SK-N-SH (cell line): ENCODE measurements around the gene TBRG4. TPM values are rescaled to one million over a fixed set of nuclear protein-coding genes. Genes with fewer than 3 reads are reported as not detected.

Source experiments
- CTCF ChIA-PET: fragments of 300-600, 350-600 bp; formaldehyde crosslinking; extraction: SDS; loops from one replicate; lab custom pipeline; 2021; lab: Yijun Ruan, JAX
- POLR2A ChIA-PET: fragments of 350-600 bp; sonication (Branson Sonifier 250); formaldehyde crosslinking; extraction: SDS; loops from one replicate; lab custom pipeline; 2020; ENCODE audit warnings: antibody characterized with exemption, inconsistent platforms; lab: Yijun Ruan, JAX
- DNase-seq: peaks from one replicate; pipeline ENCODE4 v3.0.0; 2012
- H2AFZ ChIP-seq: fragments of 200-600 bp; sonication (generic); 2 replicates; pipeline ENCODE4 v1.8.1; 2016; ENCODE audit warnings: antibody characterized with exemption, mild to moderate bottlenecking, low read depth
- H3F3A ChIP-seq: fragments of 200-600 bp; sonication (generic); replicated peaks from 2 replicates; pipeline ENCODE3; 2016; ENCODE audit warnings: antibody characterized with exemption, mild to moderate bottlenecking; ENCODE audit not compliant: insufficient read depth
- H3K27ac ChIP-seq, 2 experiments: fragments of 200-500 bp in 1 of 2; fragments of 200-600 bp in 1 of 2; sonication (Bioruptor generic) in 1 of 2; sonication (generic), shearing (Covaris generic) in 1 of 2; 2 replicates each; pipeline versions ENCODE4 v1.5.1 to v1.6.1; 2014 to 2016; ENCODE audit warnings: low read depth in 2 of 2, inconsistent platforms in 1 of 2, low read length in 1 of 2, mild to moderate bottlenecking in 1 of 2, mixed read lengths in 1 of 2
- H3K27me3 ChIP-seq: fragments of 200-600 bp; sonication (generic), shearing (Covaris generic); 2 replicates; pipeline ENCODE4 v1.6.1; 2016; ENCODE audit warnings: mixed run types; ENCODE audit not compliant: insufficient read depth
- H3K36me3 ChIP-seq, 2 experiments: fragments of 200-500 bp in 1 of 2; fragments of 200-600 bp in 1 of 2; sonication (Bioruptor generic) in 1 of 2; sonication (generic) in 1 of 2; replicated peaks in 1 of 2; 2 replicates each; pipeline versions ENCODE3 to v1.5.1; 2014 to 2016; ENCODE audit warnings: low read length in 1 of 2, mild to moderate bottlenecking in 1 of 2; ENCODE audit not compliant: insufficient read depth in 2 of 2, control insufficient read depth in 1 of 2
- H3K4me1 ChIP-seq, 2 experiments: fragments of 200-500 bp in 1 of 2; fragments of 200-600 bp in 1 of 2; sonication (Bioruptor generic) in 1 of 2; sonication (generic), shearing (Covaris generic) in 1 of 2; 2 replicates each; pipeline versions ENCODE4 v1.5.1 to v1.6.1; 2014 to 2016; ENCODE audit warnings: low read depth in 1 of 2, low read length in 1 of 2, mixed run types in 1 of 2; ENCODE audit not compliant: insufficient read depth in 2 of 2, control insufficient read depth in 1 of 2
- H3K4me2 ChIP-seq: fragments of 200-600 bp; sonication (generic), shearing (Covaris generic); 2 replicates; pipeline ENCODE4 v1.6.1; 2017; ENCODE audit warnings: mixed run types
- H3K4me3 ChIP-seq, 2 experiments: fragments of 200-500 bp in 1 of 2; fragments of 200-600 bp in 1 of 2; sonication (Bioruptor generic) in 1 of 2; sonication (generic), shearing (Covaris generic) in 1 of 2; 2 replicates each; pipeline versions ENCODE4 v1.5.1 to v1.8.1; 2014 to 2016; ENCODE audit warnings: low read depth in 2 of 2, inconsistent platforms in 1 of 2, low read length in 1 of 2, mild to moderate bottlenecking in 1 of 2, mixed read lengths in 1 of 2, moderate library complexity in 1 of 2
- H3K79me2 ChIP-seq: fragments of 200-600 bp; sonication (generic); 2 replicates; pipeline ENCODE4 v1.8.1; 2017; ENCODE audit warnings: mild to moderate bottlenecking; ENCODE audit not compliant: insufficient read depth
- H3K9ac ChIP-seq: fragments of 200-600 bp; sonication (generic); 2 replicates; pipeline ENCODE4 v1.6.1; 2017; ENCODE audit warnings: mixed run types
- H3K9me2 ChIP-seq: fragments of 200-600 bp; sonication (generic); 2 replicates; pipeline ENCODE4 v1.6.1; 2017; ENCODE audit warnings: mixed run types
- H3K9me3 ChIP-seq: fragments of 200-600 bp; sonication (generic); 2 replicates; pipeline ENCODE4 v1.6.1; 2017; ENCODE audit warnings: mixed run types, mild to moderate bottlenecking, moderate library complexity
- H4K20me1 ChIP-seq: fragments of 200-600 bp; sonication (generic); 2 replicates; pipeline ENCODE4 v1.6.1; 2017; ENCODE audit warnings: mild to moderate bottlenecking, mixed run types; ENCODE audit not compliant: insufficient read depth
- CHD2 ChIP-seq: fragments of 150-350 bp; IDR thresholded peaks from 2 replicates; pipeline ENCODE4 v1.6.1; 2018; ENCODE audit warnings: low read length; ENCODE audit not compliant: partially characterized antibody
- EP300 ChIP-seq, 2 experiments: IDR thresholded peaks; 2 replicates each; pipeline versions ENCODE4 v1.4.0 to v1.6.1; 2012; ENCODE audit warnings: borderline replicate concordance in 1 of 2, low read depth in 1 of 2, low read length in 1 of 2
- EZH2phosphoT487 ChIP-seq: fragments of 200-600 bp; sonication (generic); IDR thresholded peaks from 2 replicates; pipeline ENCODE4 v1.6.1; 2017; ENCODE audit warnings: low read depth, mixed run types, mild to moderate bottlenecking, antibody characterized with exemption, moderate library complexity, borderline replicate concordance
- FOSL2 ChIP-seq: IDR thresholded peaks from 2 replicates; pipeline ENCODE4 v1.4.0; 2012; ENCODE audit warnings: low read depth, mild to moderate bottlenecking, moderate library complexity, borderline replicate concordance
- FOXJ3 ChIP-seq: sonication (generic); formaldehyde crosslinking; IDR thresholded peaks from 2 replicates; pipeline ENCODE4 v1.5.1; 2020; ENCODE audit warnings: mild to moderate bottlenecking, missing genetic modification reagents
- FOXM1 ChIP-seq: IDR thresholded peaks from 2 replicates; pipeline ENCODE4 v1.4.0; 2012; ENCODE audit warnings: low read depth, mild to moderate bottlenecking
- GABPA ChIP-seq: IDR thresholded peaks from 2 replicates; pipeline ENCODE4 v1.4.0; 2012; ENCODE audit warnings: low read depth, mild to moderate bottlenecking
- GATA2 ChIP-seq: sonication (generic); formaldehyde crosslinking; IDR thresholded peaks from 2 replicates; pipeline ENCODE4 v1.5.0; 2020; ENCODE audit warnings: mild to moderate bottlenecking, missing genetic modification reagents
- MXI1 ChIP-seq: IDR thresholded peaks from 2 replicates; pipeline ENCODE4 v1.6.1; 2012; ENCODE audit warnings: mild to moderate bottlenecking, low read depth, low read length, improper control_type of control experiment
- NRF1 ChIP-seq: IDR thresholded peaks from 2 replicates; pipeline ENCODE4 v1.6.1; 2012; ENCODE audit warnings: low read depth, mild to moderate bottlenecking, low read length
- RAD21 ChIP-seq: IDR thresholded peaks from 2 replicates; pipeline ENCODE4 v1.6.1; 2012; ENCODE audit warnings: mild to moderate bottlenecking, low read length
- RFX5 ChIP-seq: IDR thresholded peaks from 2 replicates; pipeline ENCODE4 v1.6.1; 2012; ENCODE audit warnings: mild to moderate bottlenecking, improper control_type of control experiment, low read length
- RXRA ChIP-seq: IDR thresholded peaks from 2 replicates; pipeline ENCODE4 v1.4.0; 2012; ENCODE audit warnings: low read depth, mild to moderate bottlenecking, borderline replicate concordance
- SMC3 ChIP-seq: IDR thresholded peaks from 2 replicates; pipeline ENCODE4 v1.6.1; 2012; ENCODE audit warnings: low read depth, low read length, improper control_type of control experiment
- TAF1 ChIP-seq: IDR thresholded peaks from 2 replicates; pipeline ENCODE4 v1.6.1; 2012; ENCODE audit warnings: low read depth, mild to moderate bottlenecking, low read length, moderate library complexity, borderline replicate concordance
- TCF12 ChIP-seq: IDR thresholded peaks from 2 replicates; pipeline ENCODE4 v1.4.0; 2012
- TEAD4 ChIP-seq: IDR thresholded peaks from 2 replicates; pipeline ENCODE4 v1.4.0; 2012; ENCODE audit warnings: mild to moderate bottlenecking, borderline replicate concordance; ENCODE audit not compliant: insufficient read depth
- YY1 ChIP-seq: IDR thresholded peaks from 2 replicates; pipeline ENCODE4 v1.4.0; 2012; ENCODE audit warnings: low read depth, mild to moderate bottlenecking
- WGBS: methylation state at CpG from one replicate; pipeline ENCODE4 v1.1.6; 2017; ENCODE audit warnings: low lambda C conversion rate; 5-methylcytosine and 5-hydroxymethylcytosine counted together
- polyA plus RNA-seq, 3 experiments: library from polyadenylated mRNA; depleted of rRNA; stranded (reverse); fragments of >200 nt; gene quantifications; 2 replicates each; pipeline ENCODE4 v1.2.3, GENCODE V29; 2012
- TF ChIP-seq, protein P1 (sequence below): fragments of 200-600 bp; sonication (generic); IDR thresholded peaks from 2 replicates; pipeline ENCODE4 v1.6.1; 2017; ENCODE audit warnings: antibody characterized with exemption, mild to moderate bottlenecking, moderate library complexity
- TF ChIP-seq, protein P2 (sequence below): IDR thresholded peaks from 2 replicates; pipeline ENCODE4 v1.4.0; 2012; ENCODE audit warnings: low read depth, borderline replicate concordance
- TF ChIP-seq, protein P3 (sequence below): IDR thresholded peaks from 2 replicates; pipeline ENCODE4 v1.4.0; 2012; ENCODE audit warnings: low read depth
- TF ChIP-seq, protein P4 (sequence below): IDR thresholded peaks from 2 replicates; pipeline ENCODE4; 2012

Gene TBRG4
- polyA plus RNA-seq, 1 of the 3 experiments (the other 2 are of a cell fraction) = 76.2 TPM

DNA sequence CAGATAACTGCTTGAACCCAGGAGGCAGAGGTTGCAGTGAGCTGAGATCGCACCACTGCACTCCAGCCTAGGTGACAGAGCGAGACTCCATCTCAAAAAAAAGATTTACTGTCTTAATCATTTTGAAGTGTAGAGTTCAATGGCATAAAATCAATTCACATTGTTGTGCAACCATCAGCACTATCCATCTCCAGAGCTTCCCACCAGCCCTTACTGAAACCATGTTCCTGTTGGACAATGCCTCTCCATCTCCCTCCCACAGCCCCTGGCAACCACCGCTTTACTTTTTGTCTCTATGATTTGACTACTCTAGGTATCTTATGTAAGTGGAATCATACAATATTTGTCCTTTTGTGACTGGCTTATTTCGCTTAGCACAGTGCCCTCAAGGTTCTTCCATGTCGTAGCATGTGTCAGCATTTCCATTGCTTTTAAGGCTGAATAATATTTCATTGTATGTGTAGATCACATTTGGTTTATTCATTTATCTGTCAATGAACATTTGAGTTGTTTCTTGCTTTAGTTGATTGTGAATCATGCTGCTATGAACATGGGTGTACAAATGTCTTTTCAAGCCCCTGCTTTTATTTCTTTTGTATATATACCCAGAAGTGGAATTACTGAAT is 55.8 kb downstream of the TBRG4 start (continued):
- TF ChIP-seq, protein P1, sequence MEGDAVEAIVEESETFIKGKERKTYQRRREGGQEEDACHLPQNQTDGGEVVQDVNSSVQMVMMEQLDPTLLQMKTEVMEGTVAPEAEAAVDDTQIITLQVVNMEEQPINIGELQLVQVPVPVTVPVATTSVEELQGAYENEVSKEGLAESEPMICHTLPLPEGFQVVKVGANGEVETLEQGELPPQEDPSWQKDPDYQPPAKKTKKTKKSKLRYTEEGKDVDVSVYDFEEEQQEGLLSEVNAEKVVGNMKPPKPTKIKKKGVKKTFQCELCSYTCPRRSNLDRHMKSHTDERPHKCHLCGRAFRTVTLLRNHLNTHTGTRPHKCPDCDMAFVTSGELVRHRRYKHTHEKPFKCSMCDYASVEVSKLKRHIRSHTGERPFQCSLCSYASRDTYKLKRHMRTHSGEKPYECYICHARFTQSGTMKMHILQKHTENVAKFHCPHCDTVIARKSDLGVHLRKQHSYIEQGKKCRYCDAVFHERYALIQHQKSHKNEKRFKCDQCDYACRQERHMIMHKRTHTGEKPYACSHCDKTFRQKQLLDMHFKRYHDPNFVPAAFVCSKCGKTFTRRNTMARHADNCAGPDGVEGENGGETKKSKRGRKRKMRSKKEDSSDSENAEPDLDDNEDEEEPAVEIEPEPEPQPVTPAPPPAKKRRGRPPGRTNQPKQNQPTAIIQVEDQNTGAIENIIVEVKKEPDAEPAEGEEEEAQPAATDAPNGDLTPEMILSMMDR = no peak
- TF ChIP-seq, protein P2, sequence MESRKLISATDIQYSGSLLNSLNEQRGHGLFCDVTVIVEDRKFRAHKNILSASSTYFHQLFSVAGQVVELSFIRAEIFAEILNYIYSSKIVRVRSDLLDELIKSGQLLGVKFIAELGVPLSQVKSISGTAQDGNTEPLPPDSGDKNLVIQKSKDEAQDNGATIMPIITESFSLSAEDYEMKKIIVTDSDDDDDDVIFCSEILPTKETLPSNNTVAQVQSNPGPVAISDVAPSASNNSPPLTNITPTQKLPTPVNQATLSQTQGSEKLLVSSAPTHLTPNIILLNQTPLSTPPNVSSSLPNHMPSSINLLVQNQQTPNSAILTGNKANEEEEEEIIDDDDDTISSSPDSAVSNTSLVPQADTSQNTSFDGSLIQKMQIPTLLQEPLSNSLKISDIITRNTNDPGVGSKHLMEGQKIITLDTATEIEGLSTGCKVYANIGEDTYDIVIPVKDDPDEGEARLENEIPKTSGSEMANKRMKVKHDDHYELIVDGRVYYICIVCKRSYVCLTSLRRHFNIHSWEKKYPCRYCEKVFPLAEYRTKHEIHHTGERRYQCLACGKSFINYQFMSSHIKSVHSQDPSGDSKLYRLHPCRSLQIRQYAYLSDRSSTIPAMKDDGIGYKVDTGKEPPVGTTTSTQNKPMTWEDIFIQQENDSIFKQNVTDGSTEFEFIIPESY = no peak
- no peak for TF ChIP-seq FOSL2
- TF ChIP-seq GABPA = no peak
- no peak for TF ChIP-seq FOXJ3 (CRISPR knock-in tag)
- TF ChIP-seq TCF12 = no peak
- no peak for TF ChIP-seq RAD21
- no peak for TF ChIP-seq FOXM1
- no peak for TF ChIP-seq CHD2
- no peak for TF ChIP-seq NRF1

DNA sequence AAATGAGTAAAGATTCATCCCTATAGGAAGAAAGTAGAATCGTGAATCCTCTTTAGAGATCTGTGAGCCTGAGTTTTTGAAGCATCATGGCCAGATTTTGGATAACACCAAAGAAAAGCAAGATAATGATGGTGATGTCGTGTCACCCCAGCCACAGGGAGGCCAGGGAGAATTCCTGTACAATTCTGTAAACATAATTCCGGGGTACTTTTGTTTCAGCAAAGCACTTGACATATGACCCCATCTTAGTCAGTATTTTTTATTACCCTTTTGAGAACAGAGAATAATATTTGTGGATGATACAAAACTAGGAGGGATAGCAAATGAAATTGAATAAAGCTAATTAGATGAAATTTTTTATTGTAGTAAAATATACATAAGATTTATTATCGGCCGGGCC is 56.5 kb downstream of the TBRG4 start:
- no peak overlapping the region for H3K4me3 ChIP-seq
- H3K4me2 ChIP-seq = no peak overlapping the region
- WGBS = 93% methylated on average over 5 of the region's 5 CpGs
- no peak for DNase-seq
- 0 out of 2 replicates have a peak, but pooled peaks cover under 1% of the 10 kb centered on the region for H4K20me1 ChIP-seq
- H2AFZ ChIP-seq = no peak overlapping the region
- ChIA-PET POLR2A (interaction anchor here (0.5 kb wide), 1 partner anchor 278 kb away, joined by 3 read pairs; no protein-coding TSS in a partner anchor), CTCF (interaction anchor here (1.0 to 1.7 kb wide), 3 partner anchors 13 to 81 kb away, joined by 5 read pairs; no protein-coding TSS in a partner anchor)
- H3K27me3 ChIP-seq = no peaks in the 10 kb centered on the region
- peaks cover 47% of the 10 kb centered on the region for H3K79me2 ChIP-seq
- TF ChIP-seq TAF1 = no peak
- TF ChIP-seq MXI1 = no peak
- no peak for TF ChIP-seq FOXJ3 (CRISPR knock-in tag)
- no peak for TF ChIP-seq GATA2
- TF ChIP-seq, protein P3, sequence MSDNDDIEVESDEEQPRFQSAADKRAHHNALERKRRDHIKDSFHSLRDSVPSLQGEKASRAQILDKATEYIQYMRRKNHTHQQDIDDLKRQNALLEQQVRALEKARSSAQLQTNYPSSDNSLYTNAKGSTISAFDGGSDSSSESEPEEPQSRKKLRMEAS = no peak
- no peak for TF ChIP-seq RXRA
- TF ChIP-seq EZH2phosphoT487 = no peak
- TF ChIP-seq TEAD4 = no peak
- no peak for TF ChIP-seq SMC3
- TF ChIP-seq YY1 = no peak
- TF ChIP-seq, protein P4, sequence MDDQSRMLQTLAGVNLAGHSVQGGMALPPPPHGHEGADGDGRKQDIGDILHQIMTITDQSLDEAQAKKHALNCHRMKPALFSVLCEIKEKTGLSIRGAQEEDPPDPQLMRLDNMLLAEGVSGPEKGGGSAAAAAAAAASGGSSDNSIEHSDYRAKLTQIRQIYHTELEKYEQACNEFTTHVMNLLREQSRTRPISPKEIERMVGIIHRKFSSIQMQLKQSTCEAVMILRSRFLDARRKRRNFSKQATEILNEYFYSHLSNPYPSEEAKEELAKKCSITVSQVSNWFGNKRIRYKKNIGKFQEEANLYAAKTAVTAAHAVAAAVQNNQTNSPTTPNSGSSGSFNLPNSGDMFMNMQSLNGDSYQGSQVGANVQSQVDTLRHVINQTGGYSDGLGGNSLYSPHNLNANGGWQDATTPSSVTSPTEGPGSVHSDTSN = no peak
- TF ChIP-seq RFX5 = no peak
- TF ChIP-seq EP300 (IDR thresholded peaks at IDR 0.05; ENCODE audit: borderline replicate concordance in 1 of 2, low read depth in 1 of 2, low read length in 1 of 2) = no peak
- no peak overlapping the region for H3K9ac ChIP-seq
- H3K9me3 ChIP-seq = no peaks in the 10 kb centered on the region
- peaks cover 0 to 2% of the 10 kb centered on the region in 2 experiments; a peak in 1 of 4 replicates for H3K4me1 ChIP-seq
- H3F3A ChIP-seq = no peaks in the 10 kb centered on the region
- peaks cover 0 to 23% of the 10 kb centered on the region in 2 experiments for H3K36me3 ChIP-seq
- no peak overlapping the region for H3K27ac ChIP-seq
- H3K9me2 ChIP-seq = no peaks in the 10 kb centered on the region
